GM12878 (cell line): Measurements from ENCODE around the gene PROCA1. TPM values are rescaled to one million over a fixed set of nuclear protein-coding genes. Genes with fewer than 3 reads are reported as not detected.
A peak's percentile ranks its signal among the peaks of the same experiment; 100 is the strongest.

Source experiments
- CEBPB ChIP-seq, 2 experiments: fragments of 150-350 bp in 1 of 2; IDR thresholded peaks; 2 replicates each; pipeline ENCODE4 v1.6.1; 2012 to 2014; ENCODE audit warnings: low read depth in 2 of 2, low read length in 2 of 2, borderline replicate concordance in 1 of 2, inconsistent platforms in 1 of 2
- EED ChIP-seq: sonication (generic); IDR thresholded peaks from 2 replicates; pipeline ENCODE4 v1.6.1; 2016; ENCODE audit warnings: antibody characterized with exemption, low read depth
- FOXM1 ChIP-seq: IDR thresholded peaks from 2 replicates; pipeline ENCODE4 v1.6.1; 2012; ENCODE audit warnings: low read depth, mild to moderate bottlenecking, inconsistent platforms, low read length, moderate library complexity
- GATAD2B ChIP-seq: fragments of 450-650 bp; conservative IDR thresholded peaks from 2 replicates; pipeline ENCODE4 v1.6.1; 2017; ENCODE audit warnings: low read depth, mild to moderate bottlenecking, moderate library complexity
- MEF2B ChIP-seq: fragments of 450-650 bp; IDR thresholded peaks from 2 replicates; pipeline ENCODE4 v1.6.1; 2018; ENCODE audit warnings: mild to moderate bottlenecking, moderate library complexity; ENCODE audit not compliant: partially characterized antibody, poor library complexity, severe bottlenecking
- MTA2 ChIP-seq: fragments of 450-650 bp; IDR thresholded peaks from 2 replicates; pipeline ENCODE4 v1.6.1; 2016; ENCODE audit warnings: low read depth, mild to moderate bottlenecking, moderate library complexity
- NR2C1 ChIP-seq: fragments of 450-650 bp; IDR thresholded peaks from 2 replicates; pipeline ENCODE4 v1.6.1; 2017; ENCODE audit warnings: antibody characterized with exemption, mild to moderate bottlenecking, moderate library complexity
- PBX3 ChIP-seq: IDR thresholded peaks from 2 replicates; pipeline ENCODE4 v1.6.1; 2011; ENCODE audit warnings: mild to moderate bottlenecking, low read depth, low read length, moderate library complexity; ENCODE audit not compliant: insufficient replicate concordance
- TCF7 ChIP-seq: IDR thresholded peaks from 2 replicates; pipeline ENCODE4 v1.6.1; 2014; ENCODE audit warnings: antibody characterized with exemption, borderline replicate concordance
- YY1 ChIP-seq: IDR thresholded peaks from 2 replicates; pipeline ENCODE4 v1.6.1; 2011; ENCODE audit warnings: low read depth, mild to moderate bottlenecking, low read length
- ZBTB11 ChIP-seq: fragments of 450-650 bp; formaldehyde crosslinking; IDR thresholded peaks from 2 replicates; pipeline ENCODE4 v1.5.0; 2022; ENCODE audit warnings: mild to moderate bottlenecking, missing genetic modification characterization
- ZBTB40 ChIP-seq: fragments of 450-650 bp; IDR thresholded peaks from 2 replicates; pipeline ENCODE4 v1.6.1; 2016; ENCODE audit warnings: mild to moderate bottlenecking, moderate library complexity, borderline replicate concordance
- ZNF687 ChIP-seq: fragments of 450-650 bp; IDR thresholded peaks from 2 replicates; pipeline ENCODE4 v1.6.1; 2017; ENCODE audit warnings: mild to moderate bottlenecking, moderate library complexity
- polyA plus RNA-seq, 11 experiments: library from polyadenylated mRNA; depleted of rRNA in 4 of 11; unstranded in 6 of 11; stranded (reverse) in 5 of 11; fragments of >200 nt; fragmentation: Nextera tagmentation in 4 of 11; fragmentation: Illumina TruSeq in 1 of 11; extraction: Ambion mirVana in 4 of 11; extraction: Trizol in 1 of 11; gene quantifications; 1 replicate in 1 of 11; 2 replicates in 10 of 11; pipeline versions ENCODE4 v1.2.1 to v1.2.3, GENCODE V29; 2011 to 2016; ENCODE audit warnings: inconsistent platforms in 2 of 11, missing spikeins in 2 of 11, low read depth in 1 of 11
- total RNA-seq, 4 experiments: library from RNA; depleted of rRNA in 3 of 4; stranded (reverse); fragments of >200 nt in 3 of 4; fragmentation: Illumina TruSeq in 1 of 4; extraction: Trizol in 1 of 4; gene quantifications; 2 replicates each; pipeline versions ENCODE4 v1.2.1 to v1.2.3, GENCODE V29; 2013 to 2021

Gene PROCA1
- total and polyA plus RNA-seq, 10 of the 15 experiments (the other 5 are each of a cell fraction or from before 2014, with no cell fraction given), result 0.35 to 4.8 (median 1.4) TPM

- TF ChIP-seq ZNF687 (no peak), TCF7 (no peak), CEBPB (IDR thresholded peaks at IDR 0.05; ENCODE audit: borderline replicate concordance in 1 of 2, low read depth in 2 of 2, low read length in 2 of 2) (no peak), PBX3 (no peak), ZBTB40 (no peak), MEF2B (no peak), EED (no peak), YY1 (peak; percentile 87), MTA2 (no peak), ZBTB11 (no peak), GATAD2B (no peak), NR2C1 (no peak), FOXM1 (peak; percentile 53; the same call in 1 of the 2 replicates)
Observed at GRCh38 chr17:28750178-28751047, 38.7 kb upstream of the PROCA1 start (continued).
